T-helper 9 cell (primary cell): ENCODE data around the gene DLGAP4.

ENCODE experiments used
- DNase-seq: peaks from one replicate; pipeline ENCODE4 v3.0.0-alpha.2; 2020

Gene DLGAP4

GRCh38 chr20:36331209-36331608 lies 25.1 kb downstream of the DLGAP4 start:
- no peak for DNase-seq

- DNase-seq: no peak
Observed at GRCh38 chr20:36333841-36334240, 27.7 kb downstream of the DLGAP4 start.

DNA sequence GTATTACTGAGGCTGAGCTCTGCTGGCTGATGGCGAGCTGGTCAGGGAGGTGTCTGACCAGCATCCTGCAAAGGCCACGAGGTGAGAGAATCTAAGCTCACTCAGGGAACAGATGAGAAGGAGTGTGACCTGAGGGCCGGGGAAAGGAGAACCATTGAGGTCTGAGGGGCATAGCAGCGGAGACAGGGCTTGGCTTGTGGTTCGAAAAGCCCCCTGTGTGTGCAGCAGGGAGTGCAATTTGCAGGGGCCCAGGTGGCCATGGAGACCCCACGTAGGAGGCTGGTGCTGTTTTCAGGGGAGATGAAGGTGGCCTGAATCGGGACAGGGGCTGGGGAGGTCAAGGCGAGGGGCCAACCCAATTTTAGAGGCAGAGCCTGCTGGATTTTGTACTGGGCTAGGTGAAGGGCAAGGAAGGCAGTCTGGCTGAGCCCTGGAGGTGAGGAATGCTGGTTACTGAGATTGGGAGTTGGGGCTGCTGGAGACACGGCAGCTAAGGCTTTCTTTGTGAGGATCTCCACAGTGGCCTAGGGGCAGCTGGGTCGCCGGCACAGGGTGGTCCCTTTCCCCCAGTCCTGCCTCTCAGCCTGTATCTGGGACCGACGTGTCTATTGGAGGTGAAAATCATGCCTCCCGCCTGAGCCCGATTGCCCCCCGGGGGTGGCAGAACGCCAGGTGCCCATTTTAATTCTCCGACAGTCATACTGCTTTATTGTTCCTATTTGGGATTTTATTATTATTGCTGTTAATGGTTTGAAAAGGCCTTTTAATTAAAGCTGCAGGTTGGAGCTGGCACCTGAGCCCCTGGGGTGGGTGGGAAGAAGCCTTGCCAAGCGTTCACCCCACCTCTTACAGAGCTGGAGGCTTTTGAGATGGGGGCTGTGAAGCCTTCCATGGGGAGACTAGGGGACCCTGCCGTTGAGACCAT lies 28.4 kb downstream of the DLGAP4 start:
- DNase-seq: no peak

- no peak for DNase-seq
Observed at GRCh38 chr20:36335206-36335870, 29.2 kb downstream of the DLGAP4 start.

- no peak for DNase-seq
Observed at GRCh38 chr20:36336204-36336603, 30.1 kb downstream of the DLGAP4 start.

- no peak for DNase-seq
Observed at GRCh38 chr20:36336954-36337704, 31.0 kb downstream of the DLGAP4 start.

GRCh38 chr20:36337886-36338285 lies 31.7 kb downstream of the DLGAP4 start:
- DNase-seq: no peak

DNA sequence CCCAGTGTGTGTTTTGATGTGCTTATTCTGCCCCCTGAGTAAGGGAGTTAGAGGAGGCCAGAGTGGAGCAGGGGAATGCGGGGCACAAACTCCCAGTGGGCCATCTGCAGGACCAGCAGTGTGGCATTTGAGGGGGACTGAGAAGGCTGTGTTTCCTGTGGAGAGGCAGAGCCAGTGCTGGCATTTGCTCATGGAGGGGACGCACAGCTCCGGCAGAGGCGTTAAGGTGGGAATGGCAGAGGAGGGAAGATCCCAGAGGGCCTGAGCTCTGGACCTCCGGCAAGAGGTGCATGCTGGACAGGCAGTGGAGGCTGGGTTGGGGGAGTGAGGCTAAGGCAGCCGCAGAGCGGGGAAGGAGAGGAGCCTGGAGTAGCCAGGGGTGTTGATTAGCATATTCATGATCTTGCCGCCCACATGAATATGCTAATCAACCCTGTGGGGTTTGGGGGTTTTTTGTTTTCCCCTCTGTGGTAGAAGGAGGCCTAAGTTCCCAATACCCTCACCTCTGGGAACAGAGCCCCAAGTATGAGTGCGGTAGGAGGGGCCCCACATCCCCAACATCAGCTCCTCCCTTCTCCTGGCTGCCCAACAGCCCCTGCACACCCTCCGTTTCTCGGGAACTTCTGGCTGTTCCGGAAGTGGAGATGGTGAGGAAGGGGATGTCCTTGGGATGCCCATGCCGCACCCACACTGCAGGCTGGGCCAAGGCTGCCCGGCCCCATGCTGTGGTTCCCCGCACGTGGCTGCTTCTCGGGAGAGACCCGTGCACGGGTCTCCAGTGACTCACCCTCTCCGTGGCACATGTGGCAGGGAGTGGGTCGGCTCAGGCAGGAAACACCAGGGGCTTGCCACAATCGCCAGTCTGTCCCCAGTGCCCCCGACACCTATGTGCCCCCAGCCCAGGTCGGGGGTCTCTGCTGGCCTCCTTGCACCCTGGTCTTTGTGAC lies 33.8 kb downstream of the DLGAP4 start:
- no peak for DNase-seq

DNA sequence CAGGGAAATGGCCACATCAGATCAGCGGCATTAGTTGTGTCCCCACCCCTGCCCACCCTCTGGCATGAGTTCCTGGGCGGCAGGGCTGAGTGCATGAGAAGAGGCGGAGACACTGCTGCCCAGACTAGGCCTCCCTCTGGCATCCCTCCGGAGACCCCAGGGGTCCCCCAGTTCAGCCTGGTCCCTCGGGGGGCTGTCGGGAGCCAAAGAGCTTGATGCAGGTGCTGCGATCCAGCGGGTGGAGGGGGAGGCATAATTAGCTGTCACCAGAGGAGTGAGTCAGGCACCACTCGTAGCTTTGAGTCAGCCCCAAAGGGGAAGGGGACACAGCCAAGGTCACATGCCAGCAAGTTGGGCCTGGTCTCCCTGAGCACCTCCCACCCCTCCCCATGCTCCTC lies 34.5 kb downstream of the DLGAP4 start:
- no peak for DNase-seq

- DNase-seq: no peak
Observed at GRCh38 chr20:36341331-36342020, 35.3 kb downstream of the DLGAP4 start.

- DNase-seq: no peak
Observed at GRCh38 chr20:36342331-36343120, 36.4 kb downstream of the DLGAP4 start.

DNA sequence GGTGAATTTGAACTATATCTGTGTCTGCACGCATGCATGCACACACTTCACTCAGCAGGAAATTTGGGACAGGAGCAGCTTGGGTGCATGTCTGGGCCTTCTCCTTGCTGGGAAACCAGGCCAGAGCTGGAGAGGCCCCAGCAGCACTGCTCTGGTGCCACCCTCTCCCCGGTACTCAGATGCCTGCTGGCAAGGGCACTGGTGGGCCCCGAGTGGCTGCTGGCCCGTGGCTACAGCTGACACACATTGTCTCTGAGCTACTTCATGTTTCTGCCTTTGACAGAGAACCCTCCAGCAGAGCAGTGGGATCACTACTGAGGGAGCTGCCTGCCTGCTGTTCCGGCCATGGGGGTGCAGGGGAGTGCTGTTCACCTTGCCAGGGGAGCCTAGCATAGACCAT lies 37.5 kb downstream of the DLGAP4 start:
- no peak for DNase-seq

DNA sequence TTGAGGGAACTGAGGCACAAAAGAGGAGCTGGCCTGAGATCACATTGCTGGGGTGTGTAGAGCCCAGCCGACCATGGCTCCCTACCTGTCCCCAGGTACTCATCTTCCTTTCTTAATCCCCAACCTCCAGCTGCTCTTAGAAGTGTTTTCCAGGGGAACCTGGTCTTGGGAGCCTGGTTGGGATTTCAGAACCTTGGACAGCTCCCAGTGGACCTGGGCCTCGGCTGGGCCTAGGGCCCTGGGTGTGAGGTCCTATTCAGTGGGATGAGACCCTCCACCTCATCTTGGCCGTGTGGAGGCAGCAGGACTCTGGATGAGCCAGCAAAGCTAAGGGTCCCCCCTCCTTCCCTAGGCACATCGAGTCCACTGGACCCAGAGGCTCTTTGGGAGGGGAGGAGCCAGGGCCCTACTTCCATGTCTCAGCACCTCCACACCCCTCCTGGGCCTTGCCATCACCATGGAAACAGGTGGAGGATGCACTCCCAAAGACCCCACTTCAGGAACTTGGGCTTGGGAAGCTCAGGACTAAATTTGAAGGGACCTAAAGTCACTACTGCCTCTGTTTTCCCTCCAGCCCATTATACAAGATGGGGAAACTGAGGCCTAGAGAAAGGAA lies 38.5 kb downstream of the DLGAP4 start:
- no peak for DNase-seq

DNA sequence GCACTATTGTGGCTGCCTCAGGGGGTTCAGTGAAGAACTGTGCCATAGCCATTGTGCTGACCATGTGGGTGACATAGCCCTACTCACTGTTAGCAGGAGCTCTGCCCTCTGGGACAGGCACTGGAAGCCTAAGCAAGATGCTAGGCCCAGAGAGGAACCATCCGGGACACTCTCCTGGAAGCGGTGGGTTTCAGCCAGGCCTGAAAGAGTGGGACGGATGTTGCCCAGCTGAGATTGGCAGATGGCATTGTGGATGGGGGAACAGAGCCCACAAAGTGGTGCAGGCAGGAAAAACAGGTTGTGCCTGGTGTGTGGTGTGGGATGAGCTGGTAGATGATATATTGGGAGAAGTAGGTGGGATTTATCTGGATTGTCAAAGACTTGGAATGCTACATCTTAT lies 40.1 kb downstream of the DLGAP4 start:
- DNase-seq: no peak

- DNase-seq: no peak
Observed at GRCh38 chr20:36349384-36350170, 43.4 kb downstream of the DLGAP4 start.

DNA sequence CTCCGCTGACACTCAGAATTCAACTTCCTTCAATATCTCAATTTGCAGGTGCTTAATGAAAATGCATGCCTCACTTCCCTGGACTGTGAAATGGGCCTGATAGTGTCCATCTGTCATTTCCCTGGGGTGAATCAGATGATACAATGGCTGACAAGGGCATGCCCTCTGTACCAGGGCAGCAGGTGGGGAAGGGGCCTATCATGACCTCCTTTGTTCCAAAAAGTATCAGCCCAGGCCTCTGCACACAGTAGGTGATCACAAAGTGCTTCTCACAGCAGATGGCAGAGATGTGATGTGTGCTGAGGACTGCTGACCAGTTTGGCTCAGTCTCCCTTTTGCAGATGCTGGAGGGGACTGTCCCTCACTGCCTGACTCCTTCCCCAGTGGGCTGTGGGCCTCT lies 44.3 kb downstream of the DLGAP4 start:
- no peak for DNase-seq

DNA sequence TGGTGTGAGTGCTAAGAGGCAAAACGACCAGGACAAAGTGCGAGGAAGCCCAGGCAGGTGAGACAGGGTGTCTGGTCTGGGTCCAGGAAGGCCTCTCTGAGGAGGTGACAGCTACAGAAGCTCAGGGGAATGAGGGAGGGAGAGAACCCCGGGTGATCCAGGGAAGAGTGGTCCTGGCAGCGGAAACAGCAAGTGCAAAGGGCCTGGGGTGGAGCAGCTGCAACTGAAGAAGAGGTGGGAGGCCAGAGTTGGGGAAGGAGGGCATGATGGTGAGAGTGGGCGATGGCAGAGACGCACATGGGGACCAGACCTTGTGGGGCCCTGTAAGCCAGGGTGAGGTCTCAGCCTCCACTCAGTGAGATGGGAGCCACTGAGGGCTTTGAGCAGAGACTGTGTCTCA lies 45.8 kb downstream of the DLGAP4 start:
- no peak for DNase-seq

DNA sequence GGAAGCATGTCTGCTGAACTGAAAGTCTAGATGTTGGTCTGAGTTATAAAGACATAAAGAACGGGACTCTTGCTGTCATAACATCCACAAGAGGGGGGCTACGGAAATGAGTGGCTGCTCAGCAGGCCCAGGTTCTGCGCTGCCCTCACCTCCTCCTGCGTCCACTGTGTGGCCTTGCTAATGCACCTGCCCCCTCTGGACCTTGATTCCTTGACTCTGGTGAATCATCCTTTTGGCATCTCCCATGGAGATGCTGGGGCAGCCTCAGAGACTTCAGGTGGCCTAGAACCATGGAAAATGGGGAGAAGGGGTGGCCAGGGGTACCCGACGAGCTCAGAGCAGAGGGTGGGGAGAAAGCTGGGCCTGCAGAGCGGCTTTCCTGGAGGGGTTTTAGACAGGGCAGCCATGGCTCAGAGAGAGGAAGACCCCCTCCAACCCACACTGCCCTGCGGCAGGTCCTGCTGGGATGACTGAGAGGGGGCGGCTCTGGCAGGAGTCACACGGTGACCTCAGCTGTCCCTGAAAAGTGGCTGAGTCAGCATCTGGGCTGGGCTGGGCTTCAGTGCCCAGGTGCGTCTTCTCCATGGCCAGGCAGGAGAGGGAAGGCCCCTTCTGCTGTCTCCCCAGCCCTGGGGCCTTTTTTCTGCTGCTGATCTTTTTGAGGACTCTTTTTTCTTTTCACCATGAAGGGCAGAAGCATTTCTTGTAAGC lies 46.9 kb downstream of the DLGAP4 start:
- no peak for DNase-seq

DNA sequence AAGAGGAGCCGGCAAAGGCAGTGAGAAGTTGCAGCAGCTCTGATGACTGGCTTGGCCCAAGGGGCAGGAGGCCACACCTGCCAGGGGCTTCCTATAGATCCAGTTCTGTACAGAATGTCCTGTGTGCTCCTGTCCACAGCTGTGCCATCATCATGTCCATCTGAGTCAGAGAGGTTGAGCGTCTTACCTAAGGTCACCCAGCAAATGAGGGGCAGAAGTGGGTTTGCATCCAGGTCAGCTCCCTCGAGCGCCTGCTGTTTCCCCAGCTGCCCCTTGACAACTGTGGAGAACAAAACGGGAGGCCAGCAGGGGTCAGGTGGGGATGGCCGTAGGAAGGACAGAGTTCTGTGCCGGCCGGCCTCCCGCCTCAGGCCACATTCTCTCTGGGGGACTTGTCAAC lies 47.6 kb downstream of the DLGAP4 start:
- DNase-seq: no peak
